GM21717 (cell line): Measurements from ENCODE around the gene POU2F1.

Experiments used
- ATAC-seq: cut with Tn5 transposase; IDR thresholded peaks from one replicate; pipeline ENCODE4 v1.9.1; 2021; ENCODE audit warnings: mild to moderate bottlenecking, moderate library complexity; ENCODE audit not compliant: unreplicated experiment

The POU2F1 gene

DNA sequence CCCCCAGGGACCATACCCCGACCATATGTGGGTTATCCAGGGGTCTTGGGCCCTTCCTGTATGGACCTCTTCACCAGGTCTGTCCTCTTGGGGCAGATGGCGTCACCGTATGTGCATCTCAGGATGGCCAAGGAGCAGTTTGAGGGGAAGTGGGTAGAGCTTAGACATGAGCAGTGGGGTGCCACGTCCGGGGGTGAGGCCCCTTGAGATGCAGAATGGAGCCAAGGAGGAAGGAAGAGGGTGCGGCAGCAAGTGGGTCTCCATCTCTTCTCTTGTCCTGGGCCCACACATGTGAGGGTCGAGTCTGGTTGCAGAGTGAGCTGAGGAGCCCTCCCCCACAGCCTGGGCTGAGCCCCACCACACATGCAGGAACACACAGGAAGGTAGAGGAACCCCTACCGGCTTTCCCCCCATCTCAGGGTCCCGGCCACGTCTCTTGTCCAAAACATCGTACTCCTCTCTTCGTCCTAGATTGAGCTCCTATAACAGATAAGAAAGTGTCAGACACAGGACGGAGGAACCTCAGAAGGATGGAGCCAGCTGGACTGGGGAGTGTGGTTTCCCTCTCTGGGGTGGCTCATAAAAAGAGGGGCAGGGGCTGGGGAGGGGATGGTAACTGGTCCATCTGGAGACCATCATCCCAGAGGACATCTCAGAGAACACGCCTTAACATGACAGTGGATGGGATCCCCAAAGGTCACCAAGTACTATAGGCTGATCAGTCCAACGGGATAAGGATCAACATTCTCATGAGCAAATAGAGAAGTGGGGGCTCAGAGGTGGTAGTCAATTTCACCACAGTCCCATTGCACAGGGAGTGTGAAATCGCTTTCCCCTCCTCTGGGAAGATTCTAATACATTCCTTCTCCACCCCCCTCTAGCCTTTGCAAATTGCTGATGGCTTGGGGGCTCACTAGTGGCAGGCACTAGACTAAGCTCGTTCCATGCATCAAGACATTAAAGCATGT is 217.8 kb downstream of the POU2F1 start:
- no peak for ATAC-seq

DNA sequence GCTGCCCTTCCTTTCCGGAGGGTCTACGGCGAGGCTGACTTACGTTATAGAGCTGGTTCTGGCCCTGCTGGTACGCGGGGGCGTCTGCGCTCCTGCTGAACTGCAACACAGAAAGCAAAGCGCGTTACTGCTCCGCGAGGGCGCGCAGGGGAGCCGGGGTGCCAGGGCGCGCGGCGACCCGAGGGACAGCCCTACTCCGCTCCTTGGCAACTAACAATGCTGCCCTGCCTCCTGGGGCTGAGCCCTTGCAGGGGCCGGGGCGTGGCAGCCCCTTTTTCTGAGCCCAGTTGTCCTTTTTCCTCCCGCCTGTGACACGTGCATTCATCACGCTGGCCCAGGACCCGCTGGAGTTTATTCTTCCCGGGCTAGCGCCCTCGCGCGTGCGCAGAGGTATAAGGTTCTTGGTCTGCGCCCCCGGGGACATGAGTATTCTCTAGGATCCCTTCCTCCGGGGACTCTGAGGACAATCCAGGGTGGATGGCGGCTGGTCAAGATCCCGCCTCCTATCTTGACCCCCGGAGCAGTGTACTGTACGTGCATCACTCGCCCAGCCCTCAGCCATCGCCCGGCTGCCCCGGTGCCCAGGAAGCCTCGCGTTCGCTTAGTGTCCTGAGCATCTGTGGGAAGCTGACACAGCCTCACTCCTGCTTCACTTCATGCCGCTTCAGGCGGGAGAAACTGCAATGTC is 218.8 kb downstream of the POU2F1 start:
- ATAC-seq: no peak

DNA sequence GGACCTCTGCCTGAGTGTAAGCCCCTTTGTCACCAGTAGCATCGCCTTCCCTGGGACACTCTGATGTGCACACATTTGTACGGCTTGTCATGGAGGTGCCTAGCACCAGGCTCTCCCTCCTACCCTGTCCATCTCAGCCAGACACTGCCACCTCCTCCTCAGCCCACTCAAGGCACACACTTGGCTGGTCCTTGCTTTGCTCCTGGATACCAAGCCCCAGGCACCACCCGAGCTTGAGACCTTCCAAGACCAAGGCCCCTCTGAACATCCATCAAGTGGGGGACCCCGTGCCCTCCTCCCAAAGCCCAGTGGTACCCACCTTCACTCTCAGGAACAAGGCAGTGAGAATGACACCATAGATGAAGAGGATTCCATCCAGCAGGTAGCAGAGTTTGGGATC is 219.7 kb downstream of the POU2F1 start:
- ATAC-seq: no peak

GRCh38 chr1:167440776-167441175 is 220.1 kb downstream of the POU2F1 start:
- no peak for ATAC-seq

DNA sequence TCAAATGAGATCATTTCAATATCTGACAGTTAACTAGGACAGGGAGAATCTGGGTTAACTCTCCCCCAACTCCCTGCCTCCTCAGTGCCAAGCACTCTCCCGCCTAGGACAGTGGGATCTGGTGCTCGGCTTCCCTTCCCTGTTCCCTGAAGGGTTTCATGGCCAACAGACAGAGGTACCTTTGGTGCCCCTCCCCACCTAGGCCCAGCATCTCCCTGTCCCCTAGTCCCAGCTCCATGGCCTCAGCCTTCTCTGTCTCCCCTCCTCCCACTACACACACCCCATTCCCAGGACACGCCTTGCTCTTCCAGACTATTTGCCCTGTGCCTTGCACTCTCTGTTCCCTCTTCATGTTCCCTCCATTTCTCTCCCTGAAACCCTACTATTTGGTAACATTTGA is 220.5 kb downstream of the POU2F1 start:
- ATAC-seq: no peak

- peak; percentile 81 for ATAC-seq
Measured at GRCh38 chr1:167442142-167442848, 221.6 kb downstream of the POU2F1 start.

GRCh38 chr1:167442854-167443565 is 222.3 kb downstream of the POU2F1 start:
- ATAC-seq: no peak

DNA sequence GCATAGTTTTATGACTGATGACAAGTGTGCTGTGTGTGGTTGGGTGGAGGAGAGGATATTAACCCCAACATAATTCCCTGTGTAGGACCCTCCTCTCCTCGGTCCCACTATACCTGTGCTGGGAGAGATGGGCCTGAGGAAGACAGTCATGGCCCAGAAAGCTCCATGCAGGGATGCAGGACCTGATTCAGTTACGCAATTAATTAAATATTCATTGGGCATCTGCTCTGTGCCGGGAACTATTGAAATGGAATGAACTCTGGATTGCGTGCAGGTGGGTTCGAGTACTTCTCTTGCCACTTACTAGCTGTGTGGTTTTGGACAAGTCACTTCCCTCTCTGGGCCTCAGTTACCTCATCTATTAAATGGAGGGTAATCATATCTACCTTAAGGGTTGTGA is 223.1 kb downstream of the POU2F1 start:
- no peak for ATAC-seq

- ATAC-seq: no peak
Measured at GRCh38 chr1:167446966-167447365, 226.3 kb downstream of the POU2F1 start.

DNA sequence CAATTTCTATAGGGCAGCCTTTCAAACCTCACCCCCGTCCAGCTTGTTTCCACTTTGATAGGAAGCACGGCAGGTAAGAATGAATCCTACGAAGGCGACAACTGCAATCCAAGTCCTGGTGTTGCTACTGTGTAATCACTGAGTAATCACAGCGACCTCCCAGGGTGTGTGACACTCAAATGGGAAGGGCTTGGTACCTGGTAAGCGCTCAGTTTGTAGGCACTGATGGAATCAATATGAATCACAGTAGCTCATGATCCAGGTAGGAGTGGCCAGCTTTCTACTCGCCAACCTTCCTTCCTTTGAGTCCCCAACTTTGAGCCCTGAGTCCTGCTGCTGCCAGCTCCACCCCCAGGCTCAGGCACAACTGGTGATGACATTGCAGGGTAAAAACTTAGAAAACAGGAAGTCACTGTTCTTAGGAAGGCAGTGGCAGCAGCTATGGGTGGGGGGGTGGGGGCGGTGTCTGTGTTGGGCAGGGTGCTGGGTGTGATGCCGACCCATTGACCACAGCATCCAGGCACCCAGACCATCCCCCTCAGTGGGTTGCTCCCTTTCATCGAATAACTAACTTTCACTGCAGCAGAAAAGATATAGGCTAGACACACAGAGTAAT is 226.9 kb downstream of the POU2F1 start:
- ATAC-seq: no peak

DNA sequence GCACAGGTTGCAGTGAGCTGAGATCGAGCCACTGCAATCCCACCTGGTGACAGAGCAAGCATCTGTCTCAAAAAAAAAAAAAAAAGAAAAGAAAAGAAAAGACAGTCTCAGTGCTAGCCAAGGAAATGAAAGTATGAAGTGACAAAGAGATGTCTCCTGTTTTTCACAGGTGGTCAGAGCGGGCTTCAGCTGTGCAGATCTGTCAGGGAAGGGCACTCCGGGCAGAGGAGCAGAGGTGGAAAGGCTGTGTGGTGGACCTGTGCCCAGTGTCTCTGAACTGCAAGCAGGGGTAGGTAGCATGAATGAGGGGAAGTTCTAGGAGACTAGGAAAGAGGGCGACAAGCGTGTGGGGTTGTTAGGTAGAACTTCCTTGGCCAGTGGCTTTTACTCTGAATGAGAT is 230.2 kb downstream of the POU2F1 start:
- no peak for ATAC-seq

- no peak for ATAC-seq
Measured at GRCh38 chr1:167452483-167452882, 231.8 kb downstream of the POU2F1 start.

GRCh38 chr1:167453123-167453522 is 232.4 kb downstream of the POU2F1 start:
- ATAC-seq: no peak

GRCh38 chr1:167454304-167454893 is 233.7 kb downstream of the POU2F1 start:
- peak; percentile 28 for ATAC-seq

DNA sequence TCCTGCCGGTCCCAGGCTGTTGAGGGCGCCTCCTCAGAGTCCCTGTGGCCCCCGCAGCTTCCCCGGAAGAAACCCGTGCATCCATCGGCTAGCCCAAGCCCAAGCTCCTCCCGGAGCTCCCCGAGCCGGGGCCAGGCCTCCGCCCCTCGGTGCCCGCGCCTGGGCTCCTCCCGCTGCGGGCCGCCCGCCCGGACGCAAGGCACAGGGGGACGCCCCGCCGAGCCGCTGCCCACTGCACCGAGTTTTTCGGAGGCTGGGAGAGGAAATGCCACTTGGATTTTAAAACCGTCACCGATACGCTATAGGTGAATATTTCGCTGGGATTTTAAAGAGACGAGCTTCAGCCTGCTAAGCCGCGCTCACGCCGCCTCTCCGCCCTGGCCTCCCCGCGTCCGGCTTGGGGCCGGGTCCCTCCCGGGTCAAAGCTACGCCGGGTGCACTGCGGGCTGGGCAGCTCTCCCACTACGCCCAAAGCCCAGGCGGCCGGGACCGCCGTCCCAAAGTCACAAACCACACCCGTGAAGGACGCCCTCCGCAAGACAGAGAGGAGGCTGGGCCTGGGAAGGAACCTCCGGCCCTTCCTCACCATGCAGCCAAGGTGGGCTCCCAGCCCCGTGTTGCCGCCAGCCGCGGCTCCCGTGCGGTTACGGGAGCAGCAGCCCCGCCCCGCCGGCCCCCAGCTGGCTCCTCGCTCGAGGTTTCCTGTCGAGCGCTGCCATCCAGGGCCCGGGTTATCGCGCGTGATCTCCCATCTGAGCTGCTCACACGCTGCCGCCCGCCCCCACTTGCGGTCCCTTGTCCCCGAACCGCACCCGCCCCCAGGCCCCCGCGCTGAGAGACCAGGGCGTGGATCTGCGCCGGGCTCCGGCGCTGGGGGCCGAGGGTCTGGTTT is 234.5 kb downstream of the POU2F1 start:
- ATAC-seq: peak; percentile 56

DNA sequence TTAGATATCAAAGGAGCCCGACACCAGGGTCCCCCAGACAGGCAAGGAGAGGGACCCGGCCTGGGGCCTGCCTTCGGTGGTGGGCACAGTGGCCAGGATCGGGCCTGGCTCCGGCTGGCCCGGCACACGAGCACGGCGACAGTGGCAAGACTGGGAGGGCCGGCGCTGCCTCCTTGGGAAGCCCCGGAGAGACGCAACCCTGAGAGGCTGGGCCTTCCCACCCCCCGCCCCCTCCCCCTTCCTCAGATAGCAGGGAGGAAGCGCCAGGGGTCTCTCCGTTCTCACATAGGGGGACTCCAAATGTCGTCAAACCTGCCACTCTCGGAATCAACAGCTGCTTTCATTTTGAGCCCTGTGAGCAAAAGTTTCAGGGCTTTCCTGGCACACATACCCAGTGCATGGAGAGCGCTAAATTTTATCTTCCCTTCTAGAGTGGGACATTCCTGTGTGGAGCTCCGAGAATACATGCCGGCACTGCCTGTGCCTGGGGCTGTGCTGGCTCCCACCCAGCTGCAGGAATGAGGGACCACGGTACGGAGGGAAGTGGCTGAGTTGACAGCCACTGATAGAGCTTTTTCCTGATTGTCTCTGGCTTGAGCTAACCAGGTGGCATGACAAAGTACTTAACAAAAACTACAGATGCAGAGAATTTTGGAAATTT is 235.2 kb downstream of the POU2F1 start:
- peak; percentile 42 for ATAC-seq

DNA sequence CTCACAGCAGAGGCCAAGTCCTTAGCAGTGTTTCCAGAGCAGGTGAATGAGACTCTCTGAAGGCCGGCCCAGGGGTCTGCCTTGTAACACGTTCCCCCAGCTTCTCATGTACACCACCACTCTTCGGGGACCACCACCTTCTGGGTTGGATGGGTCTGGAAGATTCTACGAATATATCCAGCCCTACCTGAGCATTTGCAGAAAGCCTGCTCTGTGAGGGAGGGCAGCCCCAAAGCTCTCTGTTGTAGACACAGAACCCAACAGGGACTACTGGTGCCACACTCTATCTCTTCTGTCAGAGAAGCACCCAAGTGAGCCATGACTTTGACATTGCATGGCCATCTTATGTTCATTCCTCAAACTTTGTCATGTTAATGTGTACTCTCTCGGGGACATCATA is 235.8 kb downstream of the POU2F1 start:
- no peak for ATAC-seq

DNA sequence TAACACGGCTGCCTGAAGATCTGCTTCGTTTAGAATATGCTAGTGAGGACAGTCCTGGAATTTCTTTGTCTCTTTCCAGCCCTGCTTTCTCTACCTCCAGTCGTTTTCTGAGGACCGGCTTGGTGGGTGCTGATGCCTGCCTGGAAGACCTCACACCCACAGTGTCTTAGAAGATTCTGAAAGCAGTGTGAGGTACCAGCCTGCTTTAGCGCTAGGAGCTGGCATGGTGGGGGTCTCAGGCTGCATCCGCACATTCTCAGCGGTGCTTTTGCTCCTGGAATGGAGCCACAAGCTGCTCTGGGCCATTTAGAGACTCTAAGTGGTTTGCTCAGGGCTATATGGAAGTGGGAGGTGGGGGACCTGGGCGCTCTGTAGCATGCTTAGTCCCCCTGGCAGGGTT is 236.2 kb downstream of the POU2F1 start:
- no peak for ATAC-seq
